Testis (tissue), 3 donors: ENCODE measurements around the gene KRT27. TPM values are rescaled to one million over a fixed set of nuclear protein-coding genes. Genes with fewer than 3 reads are reported as not detected.

Source experiments
- DNase-seq: peaks from one replicate; pipeline ENCODE4 v3.0.0-alpha.2; 2019
- H3K27ac ChIP-seq, 2 donors: fragments of 200-600 bp; sonication (generic); one replicate each; pipeline ENCODE4 v1.5.1; 2019
- H3K27me3 ChIP-seq: fragments of 200-600 bp; sonication (generic); one replicate; pipeline ENCODE4 v1.5.1; 2019
- H3K36me3 ChIP-seq: fragments of 200-600 bp; sonication (generic); one replicate; pipeline ENCODE4 v1.5.1; 2017; ENCODE audit warnings: low read depth; ENCODE audit errors: missing control alignments
- H3K4me1 ChIP-seq: fragments of 200-600 bp; sonication (generic); one replicate; pipeline ENCODE4 v1.5.1; 2019
- H3K4me3 ChIP-seq, 2 donors: fragments of 200-600 bp; sonication (generic); one replicate each; pipeline ENCODE4 v1.5.1; 2017 to 2019
- H3K9me3 ChIP-seq: fragments of 200-600 bp; sonication (generic); one replicate; pipeline ENCODE4 v1.5.1; 2017
- CTCF ChIP-seq, 3 experiments: fragments of 450-650 bp in 2 of 3; fragments of 200-600 bp in 1 of 3; sonication (generic) in 1 of 3; IDR thresholded peaks; one replicate each; pipeline ENCODE4 v1.5.1; 2016 to 2019; ENCODE audit warnings: antibody characterized with exemption in 3 of 3, mild to moderate bottlenecking in 2 of 3, moderate library complexity in 1 of 3
- POLR2A ChIP-seq: fragments of 450-650 bp; IDR thresholded peaks from one replicate; pipeline ENCODE4 v1.6.1; 2017; ENCODE audit warnings: antibody characterized with exemption, mild to moderate bottlenecking, moderate library complexity
- WGBS, 2 donors: methylation state at CpG; one replicate each; pipeline ENCODE4 v1.1.5; 2018; 5-methylcytosine and 5-hydroxymethylcytosine counted together
- intact Hi-C: fragments of 100-400 bp; cut with DNase I; formaldehyde crosslinking; loops from one replicate; pipeline ENCODE4 v1.15.1; 2023; ENCODE audit warnings: low total_unique reads
- polyA plus RNA-seq: library from polyadenylated mRNA; stranded (reverse); fragments of 350-450 nt; fragmentation: Illumina TruSeq; extraction: RNeasy Lipid Tissue Mini Kit (QIAGEN cat#74804); gene quantifications from one replicate; pipeline ENCODE4 v1.2.3, GENCODE V29; 2014; ENCODE audit warnings: low read depth, low replicate concordance; ENCODE audit not compliant: insufficient read depth
- total RNA-seq, 2 donors: library from RNA; depleted of rRNA; stranded (reverse); fragments of >200 nt; gene quantifications; one replicate each; pipeline ENCODE4 v1.2.3, GENCODE V29; 2016

KRT27 gene
- total and polyA plus RNA-seq, 3 donors from 2014 or later, result 0.58 to 1.4 (median 0.87) TPM

- TF ChIP-seq POLR2A (no peak), CTCF (IDR thresholded peaks at IDR 0.05) (no peak)
- intact Hi-C loops, result no loop called here
- Histone ChIP-seq H3K36me3 (no peaks in the 10 kb centered on the region), H3K27ac (no peak overlapping the region), H3K27me3 (no peaks in the 10 kb centered on the region), H3K9me3 (no peaks in the 10 kb centered on the region), H3K4me1 (no peaks in the 10 kb centered on the region), H3K4me3 (no peak overlapping the region)
- WGBS, 2 donors, result 85 to 92% methylated on average over 6 of the region's 6 CpGs
- no peak for DNase-seq
Observed at GRCh38 chr17:40734018-40734417, 48.3 kb downstream of the KRT27 start.

GRCh38 chr17:40730970-40731369, 51.4 kb downstream of the KRT27 start:
- Histone ChIP-seq H3K27ac (no peak overlapping the region), H3K4me3 (no peak overlapping the region), H3K9me3 (no peaks in the 10 kb centered on the region), H3K4me1 (no peaks in the 10 kb centered on the region), H3K36me3 (no peaks in the 10 kb centered on the region), H3K27me3 (no peaks in the 10 kb centered on the region)
- intact Hi-C loops, result no loop called here
- DNase-seq, result no peak
- WGBS, 2 donors, result 82 to 85% methylated on average over 1 of the region's 1 CpG
- TF ChIP-seq POLR2A (no peak), CTCF (IDR thresholded peaks at IDR 0.05) (no peak)

- WGBS, 2 donors, result 59 to 63% methylated on average over 8 of the region's 8 CpGs
- H3K9me3 ChIP-seq, result no peaks in the 10 kb centered on the region
- TF ChIP-seq CTCF (IDR thresholded peaks at IDR 0.05) (no peak), POLR2A (no peak)
- no peaks in the 10 kb centered on the region for H3K4me1 ChIP-seq
- H3K27me3 ChIP-seq, result no peaks in the 10 kb centered on the region
- intact Hi-C loops, result no loop called here
- no peak overlapping the region for H3K27ac ChIP-seq
- no peaks in the 10 kb centered on the region for H3K36me3 ChIP-seq
- H3K4me3 ChIP-seq, result no peak overlapping the region
- no peak for DNase-seq
Observed at GRCh38 chr17:40727447-40728231, 54.7 kb downstream of the KRT27 start.

- TF ChIP-seq CTCF (IDR thresholded peaks at IDR 0.05) (no peak), POLR2A (no peak)
- 67 to 71% methylated on average over 2 of the region's 2 CpGs for WGBS, 2 donors
- no peaks in the 10 kb centered on the region for H3K4me1 ChIP-seq
- no peak for DNase-seq
- intact Hi-C loops, result no loop called here
- no peaks in the 10 kb centered on the region for H3K36me3 ChIP-seq
- no peaks in the 10 kb centered on the region for H3K27me3 ChIP-seq
- no peaks in the 10 kb centered on the region for H3K9me3 ChIP-seq
- H3K4me3 ChIP-seq, result no peak overlapping the region
- no peak overlapping the region for H3K27ac ChIP-seq
Observed at GRCh38 chr17:40726919-40727318, 55.4 kb downstream of the KRT27 start.

Other genes starting within 250 kb of the KRT27 start
- gene CCR7, start 217.1 kb downstream of the KRT27 start, total RNA-seq, result 1 to 10 TPM in 1 of 2 donors, under 1 TPM in 1; 0.87 to 1.3 TPM
- 1.5 TPM for gene CCR7, start 217.1 kb downstream of the KRT27 start, polyA plus RNA-seq
- gene SMARCE1, start 134.7 kb downstream of the KRT27 start, total RNA-seq, result 10 to 100 TPM; 80.3 to 81.6 TPM
- gene SMARCE1, start 134.7 kb downstream of the KRT27 start, polyA plus RNA-seq, result 86.4 TPM
- 1 to 10 TPM; 1.2 to 3.1 TPM for gene KRT222, start 117.4 kb downstream of the KRT27 start, total RNA-seq
- 1.0 TPM for gene KRT222, start 117.4 kb downstream of the KRT27 start, polyA plus RNA-seq
- gene KRT24, start 78.8 kb downstream of the KRT27 start, total RNA-seq, result under 1 TPM in 1 of 2 donors, not detected in 1; 0.12 TPM
- not detected for gene KRT24, start 78.8 kb downstream of the KRT27 start, polyA plus RNA-seq
- gene KRT25, start 27.2 kb downstream of the KRT27 start, total RNA-seq, result 1 to 10 TPM; 1.2 to 1.3 TPM
- gene KRT25, start 27.2 kb downstream of the KRT27 start, polyA plus RNA-seq, result 1.6 TPM
- gene KRT26, start 10.3 kb downstream of the KRT27 start, total RNA-seq, result under 1 TPM; 0.62 to 0.79 TPM
- 0.30 TPM for gene KRT26, start 10.3 kb downstream of the KRT27 start, polyA plus RNA-seq
- under 1 TPM; 0.43 to 0.87 TPM for gene KRT28, start 17.4 kb upstream of the KRT27 start, total RNA-seq
- 0.37 TPM for gene KRT28, start 17.4 kb upstream of the KRT27 start, polyA plus RNA-seq
- 10 to 100 TPM; 22.1 to 25.8 TPM for gene KRT10, start 40.1 kb upstream of the KRT27 start, total RNA-seq
- gene KRT10, start 40.1 kb upstream of the KRT27 start, polyA plus RNA-seq, result 69.4 TPM
- under 1 TPM; 0.63 to 0.68 TPM for gene KRT12, start 84.7 kb upstream of the KRT27 start, total RNA-seq
- 0.26 TPM for gene KRT12, start 84.7 kb upstream of the KRT27 start, polyA plus RNA-seq
- gene KRT20, start 102.7 kb upstream of the KRT27 start, total RNA-seq, result not detected
- not detected for gene KRT20, start 102.7 kb upstream of the KRT27 start, polyA plus RNA-seq
- 10 to 100 TPM; 14.0 to 17.3 TPM for gene KRT23, start 155.1 kb upstream of the KRT27 start, total RNA-seq
- gene KRT23, start 155.1 kb upstream of the KRT27 start, polyA plus RNA-seq, result 52.2 TPM
- gene KRT39, start 184.4 kb upstream of the KRT27 start, total RNA-seq, result not detected
- gene KRT39, start 184.4 kb upstream of the KRT27 start, polyA plus RNA-seq, result not detected
- gene KRT40, start 201.8 kb upstream of the KRT27 start, total RNA-seq, result under 1 TPM in 1 of 2 donors, not detected in 1; 0.16 TPM
- gene KRT40, start 201.8 kb upstream of the KRT27 start, polyA plus RNA-seq, result 0.45 TPM
- gene KRTAP3-3, start 211.6 kb upstream of the KRT27 start, total RNA-seq, result not detected
- not detected for gene KRTAP3-3, start 211.6 kb upstream of the KRT27 start, polyA plus RNA-seq
- gene KRTAP3-2, start 217.4 kb upstream of the KRT27 start, total RNA-seq, result not detected
- gene KRTAP3-2, start 217.4 kb upstream of the KRT27 start, polyA plus RNA-seq, result not detected
- gene KRTAP3-1, start 226.6 kb upstream of the KRT27 start, total RNA-seq, result not detected
- gene KRTAP3-1, start 226.6 kb upstream of the KRT27 start, polyA plus RNA-seq, result not detected
- not detected for gene KRTAP1-5, start 244.7 kb upstream of the KRT27 start, total RNA-seq
- not detected for gene KRTAP1-5, start 244.7 kb upstream of the KRT27 start, polyA plus RNA-seq
- not detected for gene KRTAP1-4, start 247.6 kb upstream of the KRT27 start, total RNA-seq
- not detected for gene KRTAP1-4, start 247.6 kb upstream of the KRT27 start, polyA plus RNA-seq